Stimulated activated CD4-positive, alpha-beta T cell treated with anti-CD3 and anti-CD28 coated beads, Interleukin-12 subunit alpha, Interleukin-12 subunit beta, amount 100 ng/mL, for 4 hours (primary cell): ENCODE data around the gene VAPA.

Experiments used
- DNase-seq: peaks from one replicate; pipeline ENCODE4 v3.0.0-alpha.2; 2020

VAPA gene

GRCh38 chr18:9944805-9945204, 31.0 kb downstream of the VAPA start:
- DNase-seq: no peak

GRCh38 chr18:9946831-9947230, 33.0 kb downstream of the VAPA start:
- no peak for DNase-seq

- DNase-seq: no peak
These were observed 33.4 kb downstream of the VAPA start for GRCh38 chr18:9947248-9947647.

- no peak for DNase-seq
These were observed 35.5 kb downstream of the VAPA start for GRCh38 chr18:9949315-9949714.

- no peak for DNase-seq
These were observed 36.0 kb downstream of the VAPA start for GRCh38 chr18:9949861-9950260.

- no peak for DNase-seq
These were observed 36.6 kb downstream of the VAPA start for GRCh38 chr18:9950289-9951016.

- no peak for DNase-seq
These were observed 37.4 kb downstream of the VAPA start for GRCh38 chr18:9951022-9951859.

GRCh38 chr18:9952633-9953416, 39.0 kb downstream of the VAPA start:
- DNase-seq: no peak

- no peak for DNase-seq
These were observed 45.1 kb downstream of the VAPA start for GRCh38 chr18:9958861-9959399.

- no peak for DNase-seq
These were observed 45.7 kb downstream of the VAPA start for GRCh38 chr18:9959564-9959963.

- DNase-seq: no peak
These were observed 46.6 kb downstream of the VAPA start for GRCh38 chr18:9960258-9960904.

- DNase-seq: no peak
These were observed 47.2 kb downstream of the VAPA start for GRCh38 chr18:9961041-9961440.

- DNase-seq: no peak
These were observed 52.2 kb downstream of the VAPA start for GRCh38 chr18:9965711-9966624.

GRCh38 chr18:9968081-9968848, 54.4 kb downstream of the VAPA start:
- no peak for DNase-seq

- no peak for DNase-seq
These were observed 55.4 kb downstream of the VAPA start for GRCh38 chr18:9969247-9969646.

GRCh38 chr18:9971313-9971920, 57.6 kb downstream of the VAPA start:
- DNase-seq: peak; percentile 62

GRCh38 chr18:9973470-9973869, 59.7 kb downstream of the VAPA start:
- DNase-seq: no peak

- DNase-seq: no peak
These were observed 60.6 kb downstream of the VAPA start for GRCh38 chr18:9974279-9974915.

GRCh38 chr18:9975658-9976057, 61.8 kb downstream of the VAPA start:
- DNase-seq: no peak

- DNase-seq: no peak
These were observed 68.9 kb downstream of the VAPA start for GRCh38 chr18:9982711-9983110.
